Cardiac septum (tissue), 1 donor: ENCODE data around the gene COG3. TPM values are rescaled to one million over a fixed set of nuclear protein-coding genes. Genes with fewer than 3 reads are reported as not detected.

ENCODE experiments used
- DNase-seq: peaks from one replicate; pipeline ENCODE4 v3.0.0-alpha.2; 2020; ENCODE audit warnings: low spot score
- intact Hi-C: fragments of 100-400 bp; cut with DNase I; formaldehyde crosslinking; loops from one replicate; pipeline ENCODE4 v1.14.0; 2022
- total RNA-seq: library from RNA; stranded (reverse); fragmentation: NEBNext Ultra II Directional; extraction: Animal tissue kit (Norgen Biotek cat#: 25700); gene quantifications from one replicate; pipeline ENCODE4 v1.2.1, GENCODE V29; 2021
- donor health status: DM: no; HTN: no; CAD: no.

The COG3 gene
- total RNA-seq, 1 donor from 2014 or later, result 16.5 TPM

DNA sequence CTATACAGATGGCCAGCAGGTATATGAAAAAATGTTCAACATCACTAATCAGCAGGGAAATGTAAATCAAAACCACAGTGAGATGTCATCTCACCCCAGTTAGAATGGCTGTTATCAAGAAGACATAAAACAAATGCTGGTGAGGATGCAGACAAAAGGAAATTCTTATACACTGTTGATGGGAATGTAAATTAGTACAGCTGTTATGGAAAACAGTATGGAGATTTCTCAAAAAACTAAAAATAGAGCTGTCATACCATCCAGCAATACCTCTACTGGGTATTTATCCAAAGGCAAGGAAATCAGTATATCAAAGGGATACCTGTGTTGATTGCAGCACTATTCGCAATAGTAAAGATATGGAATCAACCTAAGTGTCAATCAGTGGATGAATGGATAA, 22.9 kb downstream of the COG3 start:
- intact Hi-C loops, result no loop called here
- no peak for DNase-seq

- intact Hi-C loops, result no loop called here
- no peak for DNase-seq
Observed at GRCh38 chr13:45490068-45490467, 25.3 kb downstream of the COG3 start.

DNA sequence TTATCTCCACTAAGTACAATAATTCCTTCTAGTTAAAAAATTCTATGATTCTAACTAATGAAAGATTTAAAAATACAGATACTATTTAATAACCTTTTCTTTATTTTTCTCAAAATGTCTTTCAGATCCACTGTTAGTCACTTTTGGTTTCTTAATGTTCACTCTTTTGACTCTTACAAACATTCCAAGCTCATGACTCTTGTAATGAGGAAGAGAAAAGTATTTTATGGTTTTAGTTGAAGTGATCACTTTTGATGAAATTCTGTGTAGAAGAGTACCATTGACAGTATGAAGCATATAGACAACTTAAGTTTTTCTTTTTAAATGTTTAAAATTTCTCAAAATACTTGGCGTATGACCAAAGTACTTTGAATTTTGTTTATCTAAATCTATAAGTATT, 27.8 kb downstream of the COG3 start:
- no peak for DNase-seq
- intact Hi-C loops, result no loop called here

- intact Hi-C loops, result no loop called here
- DNase-seq, result no peak
Observed at GRCh38 chr13:45496942-45497341, 32.2 kb downstream of the COG3 start.

DNA sequence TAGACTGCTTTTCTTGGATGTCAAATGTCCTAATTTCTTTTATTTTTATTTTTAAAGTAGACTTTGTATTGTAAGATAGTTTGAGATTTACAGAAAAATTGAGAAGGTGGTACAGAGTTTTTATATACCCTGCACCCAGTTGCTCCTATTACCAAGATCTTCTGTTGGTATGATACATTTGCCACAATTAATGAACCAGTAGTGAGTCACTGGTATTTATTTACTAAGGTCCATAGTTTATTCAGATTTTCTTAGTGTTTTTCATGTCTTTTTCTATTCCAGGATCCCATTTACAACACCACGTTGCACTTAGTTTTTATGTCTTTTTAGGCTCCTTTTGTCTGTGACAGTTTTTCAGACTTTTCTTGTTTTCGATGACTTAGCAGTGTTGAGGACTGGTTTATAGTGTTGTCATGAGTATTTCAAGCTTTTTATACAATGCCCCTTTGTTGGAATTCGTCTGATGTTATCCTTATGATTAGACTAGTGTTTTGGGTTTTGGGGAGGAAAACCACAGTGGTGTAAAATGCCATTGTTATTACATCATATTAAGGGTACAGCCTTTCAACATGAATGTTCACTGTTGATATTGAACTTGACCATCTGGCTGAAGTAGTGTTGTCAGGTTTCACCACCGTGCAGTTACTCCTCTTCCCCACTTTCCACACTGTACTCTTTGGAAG, 35.9 kb downstream of the COG3 start:
- intact Hi-C loops, result no loop called here
- DNase-seq, result no peak

DNA sequence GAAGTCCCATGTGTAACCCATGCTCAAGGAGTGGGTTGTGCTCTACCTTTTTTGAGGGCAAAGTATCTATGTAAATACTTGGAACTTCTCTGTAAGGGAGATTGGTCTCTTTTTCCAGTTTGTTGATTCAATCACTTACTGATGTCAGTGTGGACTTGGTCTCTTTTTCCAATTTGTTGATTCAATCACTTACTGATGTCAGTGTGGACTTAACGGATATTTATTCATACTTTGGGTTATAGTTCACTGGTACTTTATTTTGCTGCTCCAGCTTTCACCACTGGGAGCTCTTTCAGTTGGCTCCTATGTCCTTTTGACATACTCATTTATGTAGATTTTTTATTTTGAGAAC, 36.4 kb downstream of the COG3 start:
- intact Hi-C loops, result no loop called here
- DNase-seq, result no peak

DNA sequence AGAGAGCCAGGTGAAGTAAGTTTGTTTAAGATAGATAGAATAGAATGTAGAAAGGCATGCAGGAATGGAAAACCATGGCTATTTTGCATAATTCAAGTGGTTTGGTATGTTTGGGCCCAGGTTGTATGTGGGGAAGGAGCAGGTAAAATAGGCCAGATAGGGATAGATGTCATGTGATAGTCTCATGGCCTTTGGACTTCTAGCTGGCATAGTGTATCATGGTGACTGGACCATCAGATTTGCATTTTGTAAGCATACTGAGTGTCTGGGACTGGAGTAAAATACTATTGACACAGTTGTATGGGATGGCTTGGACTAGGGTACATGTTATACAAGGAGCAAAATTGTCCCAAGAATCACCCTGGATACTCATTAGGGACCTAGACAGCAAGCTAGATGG, 38.9 kb downstream of the COG3 start:
- intact Hi-C loops, result no loop called here

GRCh38 chr13:45506811-45507210, 42.1 kb downstream of the COG3 start:
- intact Hi-C loops, result no loop called here
- no peak for DNase-seq

More for the DNA sequence above, 38.9 kb downstream of the COG3 start:
- DNase-seq, result no peak

DNA sequence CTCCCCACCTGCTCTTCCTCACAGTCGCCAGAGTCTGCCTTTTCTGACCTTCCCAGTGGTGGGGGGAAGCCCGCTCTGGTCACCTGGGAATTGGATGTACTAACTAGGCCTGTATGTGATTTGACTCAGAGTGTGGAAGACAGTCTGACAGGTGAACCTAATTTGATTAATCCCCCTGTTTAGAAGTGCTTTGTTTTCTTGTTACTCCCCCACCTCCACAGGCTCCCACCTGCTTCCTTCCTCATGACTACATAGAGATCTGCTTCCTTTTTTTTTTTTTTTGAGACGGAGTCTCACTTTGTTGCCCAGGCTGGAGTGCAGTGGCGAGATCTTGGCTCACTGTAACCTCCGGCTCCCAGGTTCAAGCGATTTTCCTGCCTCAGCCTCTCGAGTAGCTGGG, 44.0 kb downstream of the COG3 start:
- intact Hi-C loops, result no loop called here
- DNase-seq, result no peak

GRCh38 chr13:45510672-45511071, 45.9 kb downstream of the COG3 start:
- intact Hi-C loops, result loop anchor here (5.0 kb wide), 1 partner anchor 138 kb away; no protein-coding TSS in a partner anchor
- DNase-seq, result no peak

- intact Hi-C loops, result loop anchor here (5.0 kb wide), 1 partner anchor 139 kb away; no protein-coding TSS in a partner anchor
- no peak for DNase-seq
Observed at GRCh38 chr13:45511310-45512097, 46.8 kb downstream of the COG3 start.

- no peak for DNase-seq
- intact Hi-C loops, result loop anchor here (5.0 kb wide), 1 partner anchor 140 kb away; no protein-coding TSS in a partner anchor
Observed at GRCh38 chr13:45512098-45512496, 47.4 kb downstream of the COG3 start.

GRCh38 chr13:45516757-45517156, 52.0 kb downstream of the COG3 start:
- intact Hi-C loops, result no loop called here
- DNase-seq, result no peak

DNA sequence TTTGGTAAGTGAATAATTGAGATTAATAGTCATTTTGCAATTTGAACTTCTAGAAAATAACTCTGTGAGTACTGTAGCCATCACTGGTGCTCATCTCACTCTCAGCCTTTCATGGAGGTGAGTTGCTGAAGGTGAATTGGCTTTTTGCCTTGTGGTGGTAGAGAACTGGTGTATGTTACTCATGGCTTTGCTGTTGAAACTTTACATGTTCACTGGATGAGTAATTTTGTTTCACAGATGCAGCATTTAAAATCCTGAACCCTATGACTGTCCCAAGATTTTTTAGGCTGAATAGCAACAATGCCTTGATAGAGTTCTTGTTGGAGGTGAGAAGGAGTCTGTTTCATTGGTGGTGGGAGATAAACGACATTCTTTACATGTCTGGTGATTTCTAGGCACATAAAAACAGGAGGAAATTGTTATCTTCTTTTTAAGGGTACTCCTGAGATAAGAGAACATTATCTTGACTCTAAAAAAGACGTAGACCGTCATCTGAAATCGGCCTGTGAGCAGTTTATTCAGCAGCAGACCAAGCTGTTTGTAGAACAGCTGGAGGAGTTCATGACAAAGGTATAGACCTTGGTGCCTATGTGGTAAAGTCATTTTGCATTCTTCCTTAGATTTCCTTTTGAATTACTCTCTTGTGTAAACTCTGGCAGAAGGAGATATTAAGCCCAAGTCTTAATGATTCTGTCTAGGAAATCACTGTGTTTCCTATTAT, 53.9 kb downstream of the COG3 start:
- intact Hi-C loops, result no loop called here
- DNase-seq, result no peak

DNA sequence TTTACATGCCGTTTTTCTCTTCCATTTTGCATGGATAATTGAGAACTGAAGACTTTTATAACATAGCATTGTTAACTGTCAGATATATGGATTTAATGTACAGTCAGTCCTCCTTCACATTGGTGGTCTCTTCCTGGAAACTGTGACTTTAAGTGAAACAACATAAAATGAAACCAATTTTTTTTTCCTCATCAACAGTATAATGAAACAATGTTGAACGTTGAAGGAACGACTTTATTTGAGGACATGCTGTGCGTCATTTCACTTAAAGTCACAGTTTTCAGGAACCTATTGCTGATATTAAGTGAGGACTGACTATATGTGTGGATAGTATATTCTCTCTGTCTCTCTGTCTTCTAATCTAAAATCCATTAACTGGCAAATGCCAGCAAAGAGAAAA, 54.8 kb downstream of the COG3 start:
- intact Hi-C loops, result no loop called here
- DNase-seq, result no peak

DNA sequence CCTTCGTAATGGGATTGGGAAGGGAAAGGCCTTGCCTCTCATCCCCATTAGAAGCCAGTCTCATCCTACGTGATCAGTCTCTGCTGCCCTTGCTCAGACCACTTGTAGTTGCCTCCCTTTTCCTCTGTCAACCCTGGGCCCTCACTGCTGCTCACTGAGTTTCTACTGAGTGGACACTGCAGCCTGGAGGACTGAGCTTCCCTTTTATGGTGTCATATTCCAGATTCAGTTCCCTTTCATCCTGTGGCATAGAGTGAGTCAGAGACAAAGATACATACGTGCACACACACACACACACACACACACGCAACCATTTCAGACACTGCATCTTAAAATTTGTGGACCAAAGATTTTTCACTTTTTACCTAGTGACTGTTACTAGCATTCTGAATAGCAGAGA, 56.6 kb downstream of the COG3 start:
- intact Hi-C loops, result no loop called here

DNA sequence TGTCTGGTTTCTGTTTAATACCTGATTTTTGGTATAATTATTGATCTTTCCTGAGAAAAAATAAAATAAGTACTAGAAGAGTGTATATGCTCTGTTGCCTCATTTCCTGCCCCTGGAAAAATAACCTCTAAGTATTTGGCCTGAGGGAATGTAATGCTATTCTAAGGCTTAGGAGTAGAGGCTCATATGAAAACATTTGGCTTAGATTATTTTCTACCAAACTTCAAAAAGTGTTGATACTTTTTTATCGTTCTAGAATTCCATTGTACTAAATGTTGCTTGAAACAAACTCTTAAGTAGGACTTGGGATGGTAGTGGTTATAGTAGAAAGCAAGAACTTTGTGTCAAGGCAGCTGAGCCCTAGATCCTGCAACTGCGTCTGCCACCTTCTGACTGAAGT, 57.8 kb downstream of the COG3 start:
- intact Hi-C loops, result no loop called here
- DNase-seq, result no peak

More for the DNA sequence above, 56.6 kb downstream of the COG3 start:
- no peak for DNase-seq

- DNase-seq, result no peak
- intact Hi-C loops, result no loop called here
Observed at GRCh38 chr13:45527699-45528462, 63.1 kb downstream of the COG3 start.

GRCh38 chr13:45529758-45530157, 65.0 kb downstream of the COG3 start:
- intact Hi-C loops, result no loop called here
- DNase-seq, result no peak

- intact Hi-C loops, result no loop called here
- DNase-seq, result no peak
Observed at GRCh38 chr13:45534604-45535003, 69.9 kb downstream of the COG3 start.
